Activated CD4-positive, alpha-beta T cell treated with anti-CD3 and anti-CD28 coated beads for 1 hour (primary cell): ENCODE measurements around the gene RPL7A.
"Not testable (repeated sequence)": the region's sequence is repeated elsewhere in the genome, so short reads cannot be mapped to it uniquely, and the experiment has no call there.

Experiments used
- DNase-seq: peaks from one replicate; pipeline ENCODE4 v3.0.0-alpha.2; 2020

RPL7A gene

DNA sequence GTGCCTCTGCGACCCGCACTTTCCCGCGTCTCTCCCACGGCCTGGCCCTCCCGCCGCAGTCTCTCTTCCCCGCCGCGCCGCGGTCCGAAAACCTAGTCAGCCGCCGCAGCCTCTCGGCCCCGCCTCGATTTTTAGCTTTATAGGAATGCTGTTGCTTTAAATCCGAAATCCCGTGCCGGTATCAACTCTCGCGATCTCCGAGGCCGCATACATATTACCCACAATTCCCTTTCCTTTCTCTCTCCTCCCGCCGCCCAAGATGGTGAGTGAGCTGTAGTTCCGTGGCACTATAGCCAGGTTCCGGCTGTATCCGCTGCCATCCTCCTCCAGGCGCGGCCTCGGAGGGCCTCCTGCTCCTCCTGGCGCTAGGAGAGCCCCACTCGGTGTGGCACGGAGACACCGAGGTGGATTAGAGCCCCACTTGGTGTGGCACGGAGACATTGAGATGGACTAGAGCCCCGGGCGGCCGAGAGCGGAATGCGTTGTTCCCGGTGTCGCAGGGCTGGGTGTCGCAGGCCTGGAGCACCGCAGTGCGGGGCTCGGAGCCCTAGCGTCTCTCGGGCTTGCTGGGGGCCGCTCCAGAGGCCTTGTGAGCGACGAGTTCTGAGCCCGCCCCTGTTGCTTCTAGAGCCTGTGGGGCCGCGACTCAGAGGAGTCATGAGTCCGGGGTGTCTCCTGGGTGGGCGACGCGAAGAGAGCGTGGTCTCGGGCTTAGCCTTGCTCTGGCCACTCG, at the start of gene RPL7A, which contains the start of gene MED22:
Gene RPL7A (plus strand): TSS at position 234 of the 733 bp plus-strand sequence. CDS start 26 bp downstream, at position 260.
Gene MED22 (minus strand): TSS at position 147 of the 733 bp plus-strand sequence. CDS start 1,469 bp downstream, outside the sequence.
- peak; percentile 84 for DNase-seq

DNA sequence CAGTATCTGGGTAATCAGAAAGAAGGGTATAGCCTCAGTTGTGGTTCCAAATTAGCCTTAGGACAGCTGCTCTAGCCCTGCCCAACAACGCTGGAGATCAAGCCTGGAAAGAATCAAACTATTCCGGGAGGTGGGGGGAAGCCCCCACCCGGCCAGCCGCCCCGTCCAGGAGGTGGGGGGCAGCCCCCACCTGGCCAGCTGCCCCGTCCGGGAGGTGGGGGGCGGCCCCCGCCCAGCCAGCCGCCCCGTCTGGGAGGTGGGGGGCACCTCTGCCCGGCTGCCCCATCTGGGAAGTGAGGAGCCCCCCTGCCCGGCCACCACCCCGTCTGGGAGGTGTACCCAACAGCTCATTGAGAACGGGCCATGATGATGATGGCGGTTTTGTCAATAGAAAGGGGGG, 48.0 kb upstream of the RPL7A start:
- DNase-seq = not testable (repeated sequence)

DNA sequence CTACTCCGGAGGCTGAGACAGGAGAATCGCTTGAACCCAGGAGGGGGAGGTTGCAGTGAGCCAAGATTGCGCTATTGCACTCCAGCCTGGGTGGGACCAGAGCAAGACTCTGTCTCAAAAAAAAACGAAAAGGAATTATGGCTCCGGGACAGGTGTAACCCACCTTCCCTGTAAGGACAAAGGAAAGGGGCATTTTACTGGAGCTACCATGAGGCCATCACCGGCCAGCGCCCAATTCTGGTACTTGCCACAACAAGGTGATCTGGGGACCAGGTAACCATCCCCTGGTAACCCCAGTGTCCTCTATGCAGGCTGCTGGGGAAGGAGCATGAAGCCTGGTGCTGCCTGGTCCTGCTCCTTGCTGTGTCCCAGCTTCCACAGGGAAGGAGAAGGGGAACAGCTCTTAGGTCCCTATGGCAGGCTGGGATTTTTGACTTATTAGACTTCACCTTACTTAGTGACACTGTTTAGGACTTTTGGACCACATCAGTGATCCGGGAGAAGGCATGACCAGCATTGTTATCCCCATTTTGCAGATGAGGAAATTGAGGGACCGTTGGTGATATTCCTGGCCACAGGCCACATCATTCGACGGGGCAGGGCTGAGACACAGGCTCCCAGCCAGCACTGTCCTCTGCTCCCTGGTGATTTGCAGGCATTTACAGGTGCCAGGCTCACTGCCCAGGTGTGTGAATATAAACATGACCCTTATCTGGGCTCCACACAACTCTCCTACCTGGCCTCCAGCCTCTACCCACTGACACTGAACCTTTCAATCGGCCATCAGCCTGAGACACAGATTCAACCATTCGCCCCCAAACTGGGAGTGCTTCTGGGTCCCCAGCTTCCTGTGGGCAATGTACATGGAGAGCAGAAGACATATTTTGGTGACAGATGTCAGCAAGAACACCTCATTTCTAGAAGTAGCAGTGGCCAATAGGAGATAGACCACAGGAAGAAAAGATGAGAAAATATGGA, 46.5 kb upstream of the RPL7A start:
- DNase-seq = no peak

DNA sequence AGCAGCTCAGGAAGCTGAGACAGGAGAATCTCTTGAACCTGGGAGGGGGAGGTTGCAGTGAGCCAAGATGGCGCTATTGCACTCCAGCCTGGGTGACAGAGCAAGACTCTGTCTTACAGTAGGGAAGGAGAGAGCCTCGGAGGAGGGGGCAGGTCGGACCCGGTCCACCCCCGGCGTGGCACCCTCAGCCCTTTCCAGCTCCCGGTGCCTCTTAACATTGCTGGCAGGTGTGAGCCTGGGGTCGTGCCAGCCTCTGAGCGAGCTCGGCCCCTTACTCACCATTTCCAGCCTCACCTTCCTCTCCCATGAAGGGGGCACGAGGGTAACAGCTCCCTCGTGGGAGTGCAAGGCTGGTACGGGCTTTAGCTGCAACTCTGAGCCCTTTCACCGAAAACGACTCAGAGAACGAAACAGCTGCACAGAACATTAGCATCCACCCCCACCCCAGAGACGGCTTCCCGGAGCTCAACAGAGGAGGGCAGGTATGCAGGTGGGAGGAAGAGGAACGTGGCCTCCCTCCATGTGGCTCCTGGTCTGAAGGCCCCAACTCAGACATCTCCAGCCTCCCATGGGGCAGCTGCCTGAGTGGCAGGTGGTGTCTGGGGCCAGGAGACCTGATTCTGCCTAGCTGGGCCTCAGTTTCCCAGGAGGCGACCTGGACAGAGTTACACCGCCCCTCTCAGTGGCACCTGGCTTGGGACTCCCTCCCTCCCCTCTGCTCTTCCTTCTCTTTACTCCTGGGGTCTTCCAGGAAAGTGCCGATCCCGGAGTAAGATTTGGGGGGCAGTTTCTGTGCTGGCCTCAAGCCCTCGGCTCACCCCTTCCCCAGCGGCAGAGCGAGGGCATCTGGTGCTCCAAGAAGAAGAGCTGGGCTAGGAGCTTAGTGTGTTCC, 44.5 kb upstream of the RPL7A start:
- DNase-seq = no peak

DNA sequence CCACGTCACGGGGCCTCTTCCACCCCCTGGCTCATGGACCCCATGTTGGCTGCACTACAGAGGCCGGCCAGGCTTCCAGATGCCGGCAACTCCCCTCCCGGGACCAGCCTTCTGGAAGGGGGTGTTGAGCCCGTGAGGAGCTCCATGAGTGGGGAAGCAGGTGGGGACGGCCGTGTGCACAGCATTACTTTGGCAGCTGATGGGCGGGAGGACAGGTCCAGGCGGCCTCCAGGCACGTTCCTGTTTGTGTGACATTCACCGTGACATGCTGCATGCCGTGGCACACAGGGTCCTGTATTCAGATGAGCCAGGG, 43.9 kb upstream of the RPL7A start:
- no peak for DNase-seq

DNA sequence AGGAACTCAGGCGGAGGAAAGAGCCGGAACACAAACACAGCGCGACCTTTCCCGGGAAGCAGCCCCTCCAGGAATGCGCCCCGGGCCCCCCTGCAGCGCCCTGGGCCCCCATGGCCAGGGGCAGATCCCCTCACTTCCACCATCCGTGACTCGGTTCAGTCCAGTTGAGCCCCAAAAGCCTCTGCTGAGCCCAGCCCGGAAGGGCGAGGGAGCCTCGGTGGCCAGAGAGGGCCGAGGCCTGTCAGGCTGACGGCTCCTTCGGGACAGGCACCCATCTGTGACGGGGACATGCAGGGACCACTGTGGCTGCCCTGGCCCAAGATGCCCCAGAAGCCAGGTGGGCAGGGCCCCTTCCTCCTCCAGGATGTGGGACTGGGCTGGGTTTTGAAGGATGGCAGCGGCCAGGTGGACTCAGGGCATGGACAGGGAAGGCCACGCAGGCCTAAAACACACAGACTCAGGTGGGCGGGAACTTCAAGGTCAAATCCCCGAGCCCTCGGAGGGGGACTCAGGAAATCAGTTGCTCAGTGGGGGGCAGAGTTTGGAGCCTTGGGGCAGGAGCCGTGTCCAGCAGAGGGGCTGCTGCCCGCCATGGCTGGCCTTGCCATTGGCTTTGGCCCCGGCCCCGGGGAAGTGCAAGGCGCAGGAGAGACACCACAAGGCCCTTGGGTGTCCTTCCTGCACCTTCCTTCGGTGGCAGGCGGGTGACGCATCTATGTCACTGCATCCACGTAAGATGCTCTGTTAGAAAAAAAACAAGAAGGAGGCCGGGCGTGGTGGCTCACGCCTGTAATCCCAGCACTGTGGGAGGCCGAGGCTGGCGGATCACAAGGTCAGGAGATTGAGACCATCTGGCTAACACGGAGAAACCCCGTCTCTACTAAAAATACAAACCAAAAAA, 43.3 kb upstream of the RPL7A start:
- DNase-seq = no peak

DNA sequence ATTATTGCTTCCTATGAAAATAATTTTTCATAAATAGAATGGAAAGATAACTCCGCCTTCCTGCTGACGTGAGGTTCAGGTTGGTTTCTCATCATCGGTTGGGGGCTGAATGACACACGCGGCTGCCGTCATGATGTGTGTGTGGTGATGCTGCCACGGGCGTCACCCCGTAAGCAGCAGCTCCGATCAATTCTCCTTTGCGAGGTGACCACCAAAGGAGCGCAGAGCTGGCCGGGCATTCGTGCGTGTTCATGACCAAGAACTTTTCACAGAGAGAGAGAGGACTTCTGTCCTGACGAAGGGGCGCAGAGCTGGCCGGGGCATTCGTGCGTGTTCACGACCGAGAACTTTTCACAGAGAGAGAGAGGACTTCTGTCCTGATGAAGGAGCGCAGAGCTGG, 42.3 kb upstream of the RPL7A start:
- DNase-seq = no peak

DNA sequence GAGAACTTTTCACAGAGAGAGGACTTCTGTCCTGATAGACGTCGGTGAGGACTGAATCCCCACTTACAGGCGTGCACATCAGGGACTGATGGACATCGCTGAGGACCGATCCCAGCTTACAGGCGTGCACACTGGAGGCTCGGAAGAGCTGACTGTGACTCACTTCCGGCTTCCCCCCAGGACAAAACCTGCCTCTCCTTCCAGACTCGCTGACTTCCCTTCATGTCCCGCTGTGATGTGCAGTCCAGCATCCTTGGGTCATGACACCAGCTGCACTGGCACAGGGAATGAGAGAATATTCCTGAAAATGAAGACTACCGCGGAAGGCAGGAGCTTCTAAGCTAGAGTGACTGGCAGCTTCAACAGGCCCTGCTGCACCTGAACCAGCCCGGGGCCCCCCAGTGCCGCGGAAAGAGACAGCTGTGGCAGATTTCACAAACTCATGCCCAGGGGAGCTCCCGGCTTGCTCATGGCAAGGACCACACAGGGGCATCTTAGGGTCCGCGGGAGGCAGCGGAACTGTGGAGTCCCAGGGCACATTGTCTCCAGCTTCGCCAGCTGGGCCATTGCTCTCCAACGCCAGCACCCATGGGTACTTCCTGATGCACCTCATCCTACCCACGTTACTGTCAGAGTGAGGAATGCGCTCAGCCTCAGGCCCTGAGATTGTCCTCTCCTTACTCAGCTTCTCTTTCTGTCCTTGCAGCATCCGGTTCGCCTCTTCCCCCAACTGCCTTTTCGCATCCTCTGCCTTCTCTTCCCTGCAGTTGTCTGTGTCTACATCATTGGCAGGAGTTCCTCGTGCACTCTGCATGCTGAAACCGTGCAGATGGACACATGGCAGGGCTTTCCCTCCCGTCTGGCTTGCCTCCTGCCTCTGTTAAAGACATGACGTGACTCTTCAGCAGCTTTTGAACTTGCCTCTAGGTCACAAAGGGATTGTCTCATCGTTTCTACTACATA, 41.5 kb upstream of the RPL7A start:
- no peak for DNase-seq

DNA sequence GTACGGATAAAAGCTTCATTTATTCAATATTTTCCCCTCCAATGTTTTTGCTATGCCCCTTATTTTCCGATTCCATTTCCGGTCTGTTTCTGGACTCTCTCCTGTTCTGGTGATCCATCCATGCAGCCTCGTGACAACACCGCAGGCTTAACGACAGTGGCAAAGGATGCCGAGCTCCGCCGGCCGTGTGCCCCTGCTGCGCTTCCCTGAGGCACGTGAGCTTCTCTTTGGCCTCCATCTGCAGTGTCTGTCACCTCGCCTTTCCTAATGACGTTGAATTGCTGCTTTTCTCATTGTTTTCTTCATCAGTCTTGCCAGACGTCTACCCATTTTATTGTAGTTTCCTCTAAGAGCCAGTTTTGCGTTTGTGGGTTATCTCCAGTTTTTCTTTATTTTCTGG, 40.7 kb upstream of the RPL7A start:
- DNase-seq = no peak

DNA sequence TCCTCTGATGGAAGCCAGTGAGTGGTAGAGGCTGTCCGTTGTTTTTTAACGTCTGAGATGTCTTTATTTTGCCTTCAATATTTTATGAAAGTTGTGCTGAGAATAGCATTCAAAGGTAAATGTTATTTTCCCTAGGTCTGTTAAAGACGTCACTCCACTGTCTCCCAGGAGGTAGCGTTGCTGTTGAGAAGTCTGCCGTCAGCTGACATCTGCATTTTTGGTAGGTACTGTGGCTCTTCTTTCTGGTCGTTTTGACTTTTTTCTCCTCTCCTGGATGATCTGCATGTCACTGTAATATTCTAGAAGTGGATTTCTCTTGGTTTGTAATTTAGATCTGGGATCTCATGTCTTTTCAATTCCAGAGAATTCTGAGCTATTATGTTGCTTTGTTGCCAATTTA, 38.4 kb upstream of the RPL7A start:
- no peak for DNase-seq

DNA sequence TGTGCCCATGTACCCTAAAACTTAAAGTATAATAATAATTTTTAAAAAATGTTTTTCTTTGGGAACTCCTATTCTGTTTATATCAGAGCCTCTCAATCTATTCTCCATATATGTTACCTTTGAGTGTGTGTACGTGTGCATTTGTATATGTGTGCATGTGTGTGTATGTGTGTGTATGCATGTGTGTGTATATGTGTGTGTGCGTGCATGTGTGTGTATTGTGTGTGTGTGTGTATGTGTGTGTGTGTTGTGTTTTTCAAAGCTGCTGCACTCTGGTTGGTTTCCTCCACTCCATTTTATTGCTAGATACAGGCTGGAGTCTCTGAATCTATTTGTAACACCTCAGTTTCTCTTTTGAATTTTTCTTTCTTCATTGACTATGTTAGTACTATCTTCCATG, 32.0 kb upstream of the RPL7A start:
- DNase-seq = no peak

DNA sequence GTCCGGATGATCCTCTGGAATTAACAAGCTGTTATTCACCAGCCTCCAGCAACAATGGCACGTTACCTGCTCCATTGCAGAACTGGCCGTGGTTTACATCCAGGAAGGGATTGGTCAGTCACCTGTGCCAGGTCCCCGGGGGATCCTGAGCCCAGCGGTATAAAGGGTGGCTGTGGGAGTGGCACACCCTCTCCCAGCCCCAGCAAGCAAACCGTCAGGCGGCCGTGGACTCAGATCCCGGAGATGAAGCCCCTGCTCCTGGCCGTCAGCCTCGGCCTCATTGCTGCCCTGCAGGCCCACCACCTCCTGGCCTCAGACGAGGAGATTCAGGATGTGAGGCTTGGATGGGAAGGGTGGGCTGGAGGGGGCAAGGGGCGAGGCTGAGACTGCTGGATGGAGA, 30.5 kb upstream of the RPL7A start:
- DNase-seq = not testable (repeated sequence)

DNA sequence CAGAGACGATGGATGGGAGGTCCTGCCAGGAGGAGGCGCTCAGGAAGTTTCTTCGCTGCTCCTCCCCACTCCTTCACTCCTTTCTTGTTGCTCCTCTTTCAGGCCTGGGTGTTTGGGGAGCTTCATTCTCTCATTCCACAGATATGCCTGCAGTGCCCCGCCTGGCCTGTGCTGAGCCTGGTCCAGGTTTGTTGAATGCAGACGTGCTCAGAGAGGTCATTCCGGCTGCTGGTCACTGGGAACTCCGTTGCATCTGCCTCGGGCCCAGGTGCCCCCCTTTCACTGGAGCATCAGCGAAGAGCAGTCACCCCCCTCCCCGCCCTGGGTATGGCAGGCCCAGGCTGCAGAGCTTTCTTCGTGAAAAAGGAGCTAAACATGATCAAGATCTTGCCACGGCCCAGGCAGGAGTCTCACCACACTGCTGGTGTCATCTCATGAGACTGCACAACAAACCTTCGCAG, 27.6 kb upstream of the RPL7A start:
- no peak for DNase-seq

DNA sequence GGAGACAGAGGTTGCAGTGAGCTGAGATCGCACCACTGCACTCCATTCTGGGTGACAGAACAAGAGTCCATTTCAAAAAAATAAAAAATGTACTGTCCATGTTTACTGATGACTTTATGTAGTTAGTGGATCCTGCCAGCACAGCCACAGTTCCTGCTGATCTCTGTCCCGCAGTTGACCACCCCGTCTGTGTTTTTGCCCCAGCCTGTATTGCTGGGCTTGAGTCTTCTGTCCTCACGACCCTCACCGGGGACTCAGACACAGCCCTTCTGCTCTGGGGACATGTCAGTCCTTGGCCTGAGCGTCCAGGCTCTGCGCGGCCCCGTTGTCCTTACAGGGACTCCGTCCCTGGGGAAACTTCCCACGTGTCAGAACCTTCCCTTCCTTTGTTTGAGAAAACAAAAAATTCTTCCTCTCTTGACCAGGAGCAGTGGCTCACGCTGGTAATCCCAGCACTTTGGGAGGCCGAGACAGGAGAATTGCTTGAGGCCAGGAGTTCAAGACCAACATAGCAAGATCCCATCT, 26.5 kb upstream of the RPL7A start:
- no peak for DNase-seq

DNA sequence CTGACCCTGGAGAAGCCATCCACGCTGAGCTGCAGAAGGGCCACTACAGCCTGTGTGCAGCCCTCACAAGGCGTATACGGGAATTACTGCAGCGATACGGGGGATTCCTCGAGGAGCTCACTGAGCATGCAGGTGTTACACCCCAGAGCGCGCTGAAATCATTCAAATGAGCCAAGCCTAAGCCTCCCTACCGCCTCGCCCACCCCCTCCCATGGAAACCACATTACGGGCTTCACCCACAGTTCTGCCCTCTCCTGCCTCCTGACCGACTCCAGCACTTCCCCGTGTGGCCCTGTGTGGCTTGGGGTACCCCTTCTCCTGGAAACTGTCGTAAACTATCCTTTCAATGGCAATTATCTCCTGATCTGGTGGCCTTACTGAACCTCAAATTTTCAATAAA, 25.3 kb upstream of the RPL7A start:
- DNase-seq = no peak

DNA sequence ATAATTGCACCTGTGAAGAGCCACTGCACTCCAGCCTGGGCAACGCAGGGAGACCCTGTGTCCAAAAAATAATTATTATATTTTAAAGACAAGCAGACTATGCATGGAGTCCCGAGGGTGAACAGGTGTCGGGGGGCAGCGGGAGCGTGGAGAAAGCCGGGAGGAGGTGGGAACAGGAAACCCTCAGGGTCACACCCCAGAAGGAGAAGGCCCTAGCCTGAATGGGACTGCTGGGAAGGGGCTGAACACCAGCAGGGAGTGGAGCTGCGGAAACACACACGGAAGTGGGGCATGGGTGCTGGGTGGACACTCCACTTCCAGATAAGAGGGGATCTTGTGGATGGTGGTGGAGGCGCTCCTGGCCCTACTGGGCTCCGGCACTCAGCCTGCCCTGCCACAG, 24.8 kb upstream of the RPL7A start:
- no peak for DNase-seq

DNA sequence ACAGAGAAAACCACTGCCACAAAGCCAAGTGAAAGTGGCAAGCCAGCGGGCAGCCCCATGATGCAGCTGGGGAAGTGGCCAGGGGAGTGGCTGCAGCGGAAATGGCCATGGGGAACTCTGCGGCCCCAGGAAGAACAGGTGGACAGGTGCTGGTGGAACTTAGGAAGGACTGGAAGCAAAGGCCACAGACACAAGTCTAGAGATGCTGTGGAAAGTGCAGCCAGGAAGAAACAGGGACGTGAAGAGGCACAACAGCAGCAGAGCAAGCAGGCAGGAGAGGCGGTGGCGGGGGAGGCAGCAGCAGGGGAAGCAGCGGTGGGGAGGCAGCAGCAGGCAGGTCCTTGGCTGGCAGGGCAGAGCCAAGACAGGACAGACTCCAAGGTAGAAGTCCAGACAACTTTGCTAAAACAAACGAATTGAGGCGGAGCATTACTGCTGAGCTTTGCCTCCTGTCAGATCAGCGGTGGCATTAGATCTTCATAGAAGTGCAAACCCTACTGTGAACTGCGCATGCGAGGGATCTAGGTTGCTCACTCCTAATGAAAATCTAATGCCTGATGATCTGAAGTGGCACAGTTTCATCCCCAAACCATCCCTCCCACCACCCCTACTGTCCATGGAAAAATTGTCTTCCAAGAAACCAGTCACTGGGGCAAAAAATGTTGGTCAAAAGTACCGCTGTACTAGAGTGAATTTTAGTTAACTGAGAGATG, 23.9 kb upstream of the RPL7A start:
- DNase-seq = no peak

DNA sequence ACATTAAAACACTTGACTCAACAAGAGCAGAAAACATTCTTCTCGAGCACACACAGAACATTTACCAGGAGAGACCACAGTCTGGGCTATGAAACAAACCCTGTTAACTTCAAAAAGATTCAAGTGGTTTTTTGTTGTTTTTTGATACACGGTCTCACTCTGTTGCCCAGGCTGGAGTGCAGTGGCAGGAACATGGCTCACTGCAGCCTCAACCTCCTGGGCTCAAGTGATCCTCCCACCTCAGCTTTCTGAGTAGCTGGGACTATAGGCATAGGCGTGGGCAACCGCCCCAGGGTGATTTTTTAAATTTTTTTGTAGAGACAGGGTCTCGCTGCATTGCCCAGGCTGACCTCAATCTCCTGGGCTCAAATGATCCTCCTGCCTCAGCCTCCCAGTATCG, 21.0 kb upstream of the RPL7A start:
- DNase-seq = not testable (repeated sequence)

DNA sequence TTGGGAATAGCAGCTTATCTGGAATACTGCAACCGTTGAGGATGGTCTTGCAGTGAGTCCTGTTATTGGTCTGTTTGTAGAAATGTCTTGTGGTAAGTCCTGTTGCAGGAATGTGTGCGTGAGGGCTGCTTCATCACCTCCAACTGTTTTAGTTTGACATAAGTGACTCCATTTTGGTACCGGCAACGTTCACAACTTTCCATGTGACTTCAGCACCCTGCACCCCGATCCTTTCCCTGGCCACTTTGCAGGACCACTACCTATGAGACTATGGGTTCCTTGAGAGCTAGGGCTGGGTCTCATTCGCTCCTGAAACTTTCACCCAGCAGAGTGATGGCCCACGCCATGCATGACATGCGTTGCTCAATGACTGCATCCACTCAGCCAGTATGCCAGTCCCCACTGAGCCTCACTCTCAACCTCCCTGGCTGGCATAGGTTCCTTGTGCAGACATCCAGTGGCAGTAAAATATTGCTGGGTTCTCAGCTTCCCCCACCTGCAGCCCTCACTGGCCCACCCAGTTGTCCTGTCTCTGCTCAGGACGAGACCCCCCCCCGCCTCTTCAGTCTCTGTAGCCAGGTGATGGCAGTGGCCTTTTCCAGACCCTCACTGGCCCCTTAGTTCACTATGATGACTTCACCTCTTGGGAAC, 20.1 kb upstream of the RPL7A start:
- no peak for DNase-seq
